ENCODE data around the gene ULK4.

- TF ChIP-seq POLR2A (IDR thresholded peaks at IDR 0.05; ENCODE audit: low read depth, low read length), result no peak
- TF ChIP-seq, protein P1, sequence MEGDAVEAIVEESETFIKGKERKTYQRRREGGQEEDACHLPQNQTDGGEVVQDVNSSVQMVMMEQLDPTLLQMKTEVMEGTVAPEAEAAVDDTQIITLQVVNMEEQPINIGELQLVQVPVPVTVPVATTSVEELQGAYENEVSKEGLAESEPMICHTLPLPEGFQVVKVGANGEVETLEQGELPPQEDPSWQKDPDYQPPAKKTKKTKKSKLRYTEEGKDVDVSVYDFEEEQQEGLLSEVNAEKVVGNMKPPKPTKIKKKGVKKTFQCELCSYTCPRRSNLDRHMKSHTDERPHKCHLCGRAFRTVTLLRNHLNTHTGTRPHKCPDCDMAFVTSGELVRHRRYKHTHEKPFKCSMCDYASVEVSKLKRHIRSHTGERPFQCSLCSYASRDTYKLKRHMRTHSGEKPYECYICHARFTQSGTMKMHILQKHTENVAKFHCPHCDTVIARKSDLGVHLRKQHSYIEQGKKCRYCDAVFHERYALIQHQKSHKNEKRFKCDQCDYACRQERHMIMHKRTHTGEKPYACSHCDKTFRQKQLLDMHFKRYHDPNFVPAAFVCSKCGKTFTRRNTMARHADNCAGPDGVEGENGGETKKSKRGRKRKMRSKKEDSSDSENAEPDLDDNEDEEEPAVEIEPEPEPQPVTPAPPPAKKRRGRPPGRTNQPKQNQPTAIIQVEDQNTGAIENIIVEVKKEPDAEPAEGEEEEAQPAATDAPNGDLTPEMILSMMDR (conservative IDR thresholded peaks at IDR 0.05; ENCODE audit: low read depth, low read length), result no peak
These were observed 253.7 kb downstream of the ULK4 start for GRCh38 chr3:41708176-41708575.
